Osteoblast (primary cell): ENCODE measurements around the gene MST1. TPM values are rescaled to one million over a fixed set of nuclear protein-coding genes. Genes with fewer than 3 reads are reported as not detected.

Source experiments
- DNase-seq: peaks from one replicate; pipeline ENCODE4 v3.0.0; 2011; ENCODE audit warnings: low spot score, mixed read lengths; ENCODE audit not compliant: insufficient read length; ENCODE audit errors: missing footprints
- H2AFZ ChIP-seq: 2 replicates; pipeline ENCODE4 v1.6.0; 2011; ENCODE audit warnings: mild to moderate bottlenecking, low read length
- H3K27ac ChIP-seq: 2 replicates; pipeline ENCODE4 v1.5.1; 2011; ENCODE audit warnings: mild to moderate bottlenecking, low read depth, low read length, moderate library complexity
- H3K27me3 ChIP-seq: 2 replicates; pipeline ENCODE4 v1.6.0; 2012; ENCODE audit warnings: mild to moderate bottlenecking, control low read depth, inconsistent platforms, low read length, moderate library complexity; ENCODE audit not compliant: insufficient read depth
- H3K36me3 ChIP-seq: 2 replicates; pipeline ENCODE4 v1.5.1; 2011; ENCODE audit warnings: mild to moderate bottlenecking, low read length, control low read depth, moderate library complexity; ENCODE audit not compliant: insufficient read depth
- H3K4me1 ChIP-seq: 2 replicates; pipeline ENCODE4 v1.5.1; 2011; ENCODE audit warnings: mild to moderate bottlenecking, low read length, control low read depth, moderate library complexity; ENCODE audit not compliant: insufficient read depth
- H3K4me2 ChIP-seq: 2 replicates; pipeline ENCODE4 v1.6.0; 2011; ENCODE audit warnings: mild to moderate bottlenecking, low read length; ENCODE audit not compliant: insufficient read depth
- H3K4me3 ChIP-seq: fragments of 200-600 bp; sonication (generic); 3 replicates; pipeline ENCODE4 v1.5.1; 2012; ENCODE audit warnings: mild to moderate bottlenecking, low read length, inconsistent platforms; ENCODE audit not compliant: insufficient read depth
- H3K79me2 ChIP-seq: 2 replicates; pipeline ENCODE4 v1.6.0; 2012; ENCODE audit warnings: mild to moderate bottlenecking, low read length, control low read depth, inconsistent platforms; ENCODE audit not compliant: insufficient read depth
- H3K9me3 ChIP-seq: 2 replicates; pipeline ENCODE4 v1.5.1; 2011; ENCODE audit warnings: low read depth, low read length, control low read depth
- H4K20me1 ChIP-seq: 2 replicates; pipeline ENCODE4 v1.6.0; 2012; ENCODE audit warnings: mild to moderate bottlenecking, low read length, control low read depth; ENCODE audit not compliant: insufficient read depth
- CTCF ChIP-seq: IDR thresholded peaks from 2 replicates; pipeline ENCODE4 v1.5.1; 2011; ENCODE audit warnings: mild to moderate bottlenecking, low read depth, low read length, moderate library complexity; ENCODE audit errors: extremely low read depth
- small RNA-seq: library from RNA; depleted of rRNA; stranded (forward); fragments of <200 nt; gene quantifications from one replicate; pipeline ENCODE3, GENCODE V24; 2012
- total RNA-seq: library from RNA; depleted of rRNA; stranded (reverse); fragments of >200 nt; gene quantifications from 2 replicates; pipeline ENCODE4 v1.2.3, GENCODE V29; 2012

The MST1 gene
- total RNA-seq, 1 donor, result 6.9 TPM

- Histone ChIP-seq H3K27ac (no peak overlapping the region), H3K4me1 (no peaks in the 10 kb centered on the region), H3K36me3 (no peaks in the 10 kb centered on the region), H2AFZ (no peak overlapping the region), H3K9me3 (no peaks in the 10 kb centered on the region), H3K79me2 (no peaks in the 10 kb centered on the region), H3K27me3 (peaks cover 7% of the 10 kb centered on the region), H3K4me3 (no peak overlapping the region), H4K20me1 (no peaks in the 10 kb centered on the region), H3K4me2 (no peak overlapping the region)
- DNase-seq, result peak; percentile 88
- TF ChIP-seq CTCF, result no peak
Observed at GRCh38 chr3:49638445-49638844, 50.8 kb downstream of the MST1 start.

GRCh38 chr3:49636883-49637609 lies 52.2 kb downstream of the MST1 start:
- Histone ChIP-seq H3K4me1 (no peaks in the 10 kb centered on the region), H4K20me1 (no peaks in the 10 kb centered on the region), H3K36me3 (no peaks in the 10 kb centered on the region)

GRCh38 chr3:49634736-49635135 lies 54.5 kb downstream of the MST1 start:
- TF ChIP-seq CTCF, result no peak
- H4K20me1 ChIP-seq, result no peaks in the 10 kb centered on the region
- peaks cover 7% of the 10 kb centered on the region for H3K27me3 ChIP-seq
- no peak overlapping the region for H3K27ac ChIP-seq
- H3K79me2 ChIP-seq, result no peaks in the 10 kb centered on the region
- DNase-seq, result no peak
- H3K4me3 ChIP-seq, result no peak overlapping the region
- H2AFZ ChIP-seq, result no peak overlapping the region
- peaks cover 2% of the 10 kb centered on the region for H3K9me3 ChIP-seq
- H3K4me2 ChIP-seq, result no peak overlapping the region
- H3K4me1 ChIP-seq, result no peaks in the 10 kb centered on the region
- H3K36me3 ChIP-seq, result no peaks in the 10 kb centered on the region

More at GRCh38 chr3:49636883-49637609, 52.2 kb downstream of the MST1 start:
- Histone ChIP-seq H3K27me3 (peaks cover 7% of the 10 kb centered on the region), H3K27ac (no peak overlapping the region), H3K9me3 (no peaks in the 10 kb centered on the region), H3K4me3 (no peak overlapping the region), H3K79me2 (no peaks in the 10 kb centered on the region), H2AFZ (no peak overlapping the region), H3K4me2 (no peak overlapping the region)
- TF ChIP-seq CTCF, result no peak
- DNase-seq, result peak; percentile 62

Small RNA genes within 50 kb of the gene (small RNA-seq; reads per million reads assigned to genes)
- gene AMIGO3, result not detected

Other genes with a start within 250 kb of the MST1 start
- gene DAG1, start 219.2 kb downstream of the MST1 start, total RNA-seq, result 55.4 and 58.3 TPM in 2 replicates
- under 0.01 and 0.29 TPM in 2 replicates for gene BSN, start 135.0 kb downstream of the MST1 start, total RNA-seq
- 98.8 and 101 TPM in 2 replicates for gene APEH, start 15.1 kb downstream of the MST1 start, total RNA-seq
- gene RNF123, start 83 bp upstream of the MST1 start, total RNA-seq, result 25.0 and 33.3 TPM in 2 replicates
- gene AMIGO3, start 30.2 kb upstream of the MST1 start, total RNA-seq, result 0.29 and 1.8 TPM in 2 replicates
- gene GMPPB, start 34.5 kb upstream of the MST1 start, total RNA-seq, result 17.4 and 21.0 TPM in 2 replicates
- 46.9 and 48.5 TPM in 2 replicates for gene IP6K1, start 97.1 kb upstream of the MST1 start, total RNA-seq
- under 0.01 TPM in 1 of 2 replicates, not detected in the other for gene CDHR4, start 110.4 kb upstream of the MST1 start, total RNA-seq
- 5.8 and 6.5 TPM in 2 replicates for gene INKA1, start 113.8 kb upstream of the MST1 start, total RNA-seq
- gene UBA7, start 124.5 kb upstream of the MST1 start, total RNA-seq, result 76.7 and 81.3 TPM in 2 replicates
- gene TRAIP, start 167.1 kb upstream of the MST1 start, total RNA-seq, result 1.4 and 2.4 TPM in 2 replicates
- not detected in 2 replicates for gene CAMKV, start 180.4 kb upstream of the MST1 start, total RNA-seq
- 0.72 and 1.8 TPM in 2 replicates for gene MST1R, start 214.4 kb upstream of the MST1 start, total RNA-seq
- gene MON1A, start 240.3 kb upstream of the MST1 start, total RNA-seq, result 13.0 and 14.1 TPM in 2 replicates